GM21723 (cell line): ENCODE measurements around the gene CLSTN2.

Source experiments
- ATAC-seq: cut with Tn5 transposase; IDR thresholded peaks from one replicate; pipeline ENCODE4 v1.9.1; 2021; ENCODE audit warnings: mild to moderate bottlenecking, moderate library complexity; ENCODE audit not compliant: unreplicated experiment

CLSTN2 gene

DNA sequence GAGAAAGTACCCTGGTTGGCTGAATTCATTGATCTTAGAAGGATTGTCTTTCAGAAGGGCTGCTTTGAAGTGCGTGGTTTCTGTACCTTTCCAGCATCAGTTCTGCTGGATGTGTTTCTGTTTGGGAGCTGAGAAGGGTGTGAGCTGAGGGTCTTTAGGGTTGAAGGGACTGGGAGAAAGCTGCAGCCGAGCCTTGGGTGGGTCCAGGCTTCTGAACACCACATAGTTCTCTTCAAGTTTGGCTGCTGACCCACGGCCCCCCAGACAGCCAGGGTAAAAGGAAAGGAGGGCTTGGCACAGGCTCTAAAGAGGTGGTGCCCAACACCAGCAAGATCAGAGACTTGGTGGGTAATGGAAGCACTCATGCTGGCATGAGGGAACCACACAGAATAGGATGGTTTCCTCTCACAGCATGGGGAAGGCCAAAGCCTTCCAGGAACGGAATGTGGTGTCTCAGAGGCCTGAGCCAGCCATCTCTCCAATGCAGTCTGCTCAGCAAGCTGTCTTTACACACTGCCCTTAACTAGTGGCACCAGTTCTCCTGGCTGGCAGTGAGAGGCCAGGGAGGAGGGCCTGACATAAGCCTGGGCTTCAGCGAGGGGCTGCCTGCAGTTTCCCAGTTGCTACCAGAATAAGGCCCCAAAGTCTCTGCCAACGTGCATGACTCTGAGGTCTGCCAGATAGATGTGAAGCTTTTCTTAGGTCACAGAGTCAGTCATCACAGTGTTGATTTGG, 503.9 kb downstream of the CLSTN2 start:
- ATAC-seq = no peak

DNA sequence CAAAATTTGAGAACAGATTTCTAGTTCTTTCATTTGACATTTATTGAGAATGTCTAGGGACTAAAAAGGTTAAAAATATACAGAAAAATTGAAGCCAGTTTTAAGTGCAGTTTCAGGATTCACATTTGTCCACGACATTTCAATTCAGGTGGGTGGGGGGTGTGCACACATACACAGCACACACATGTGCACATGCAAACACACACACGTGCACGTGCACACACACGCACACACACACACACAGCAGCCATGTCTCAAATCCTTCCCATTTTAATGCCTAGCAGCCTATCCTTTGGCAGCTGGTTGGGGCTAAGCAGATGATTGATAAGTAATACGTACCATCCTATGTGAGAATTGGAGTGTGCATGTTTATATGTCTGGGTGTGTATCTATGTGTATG, 504.5 kb downstream of the CLSTN2 start:
- no peak for ATAC-seq

DNA sequence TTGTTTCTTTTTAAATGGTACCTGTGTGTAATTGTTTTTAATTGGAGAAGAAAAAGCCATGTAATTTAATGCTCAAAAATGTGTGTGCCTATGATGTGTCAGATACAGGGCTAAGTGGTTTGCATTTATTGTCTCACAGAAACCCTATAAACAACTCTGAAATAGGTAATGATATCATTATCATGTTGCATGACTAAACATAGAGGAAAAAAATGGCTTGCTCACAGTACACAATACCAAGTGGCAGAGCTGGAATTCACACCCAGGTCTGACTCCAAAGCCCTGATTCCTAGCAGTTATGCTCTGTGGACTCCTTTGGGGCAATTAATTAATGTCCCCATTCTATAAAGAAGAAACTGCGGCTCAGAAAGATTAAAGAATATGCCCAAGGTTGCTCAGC, 505.5 kb downstream of the CLSTN2 start:
- ATAC-seq = no peak

DNA sequence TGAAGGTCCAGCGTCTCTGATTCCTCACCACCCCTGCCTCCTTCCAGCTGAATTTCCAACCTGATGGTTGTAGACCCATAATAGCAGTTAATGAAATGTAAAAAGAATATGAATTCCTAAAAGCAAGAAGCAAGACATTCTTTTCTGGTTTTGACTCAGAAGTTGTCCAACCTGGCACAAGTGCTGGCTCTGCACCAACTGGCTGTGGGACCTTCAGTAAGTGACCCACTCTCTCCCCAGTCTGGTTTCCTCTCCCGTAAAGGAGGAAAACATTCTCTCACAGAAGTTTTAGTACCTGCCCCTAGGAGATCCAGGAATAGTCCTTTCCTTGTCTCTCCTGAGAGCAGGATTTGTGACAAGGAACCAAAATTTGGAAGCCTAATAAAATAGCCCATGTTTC, 506.0 kb downstream of the CLSTN2 start:
- ATAC-seq = no peak

DNA sequence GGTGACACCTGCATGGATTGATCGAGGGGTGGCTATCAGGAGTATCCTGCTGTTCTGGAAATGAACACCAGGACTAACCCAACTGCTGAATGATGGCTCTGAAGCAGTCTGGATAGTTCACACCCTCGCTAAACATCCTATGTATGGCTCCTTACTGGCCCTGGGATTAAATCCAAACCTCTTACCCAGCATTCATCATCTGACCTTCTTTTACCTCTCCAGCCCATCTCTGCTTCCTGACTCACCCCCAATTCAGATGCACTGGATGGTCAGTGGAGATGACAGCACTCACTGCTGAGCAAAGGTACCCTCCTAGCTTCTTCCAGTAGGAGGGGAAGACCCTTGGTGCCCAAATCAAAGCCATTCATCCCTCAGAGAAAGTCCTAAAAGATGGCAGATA, 507.6 kb downstream of the CLSTN2 start:
- no peak for ATAC-seq

DNA sequence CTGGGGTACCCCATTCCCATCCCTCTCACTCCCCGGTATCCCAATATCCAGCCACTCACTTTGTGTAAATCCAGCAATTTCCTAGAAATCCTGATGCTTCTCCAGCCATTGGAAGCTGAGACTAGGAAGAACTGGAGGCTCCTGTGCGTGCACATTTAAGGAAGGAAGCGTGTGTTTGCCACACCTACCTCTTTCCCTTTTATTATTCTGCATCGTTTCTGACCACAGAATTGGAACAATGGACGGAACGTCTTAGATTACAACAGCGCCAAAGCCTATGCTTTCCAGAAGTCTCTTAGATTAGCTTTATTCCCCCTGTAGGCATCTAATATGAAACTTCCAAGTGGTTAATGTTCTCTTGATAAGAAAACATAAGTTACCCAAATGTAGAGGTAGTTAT, 508.1 kb downstream of the CLSTN2 start:
- ATAC-seq = no peak

DNA sequence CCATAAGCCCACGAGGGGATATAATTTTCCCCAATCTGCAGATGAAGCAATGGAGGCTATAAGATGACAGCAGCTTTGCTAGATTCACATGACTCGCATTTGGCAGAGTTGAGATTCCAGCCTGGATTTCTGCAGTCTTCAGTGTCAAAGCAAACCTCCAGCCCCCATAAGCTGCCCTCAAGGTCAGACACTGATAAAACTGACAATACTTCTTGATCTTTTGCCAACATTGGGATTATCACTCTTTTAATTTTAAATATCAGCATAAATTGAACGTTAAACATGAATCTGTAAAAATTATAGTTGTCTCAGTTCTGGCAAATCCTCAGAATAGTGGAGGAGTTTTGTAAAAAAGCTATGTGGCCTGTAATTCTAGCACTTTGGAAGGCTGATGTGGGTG, 508.8 kb downstream of the CLSTN2 start:
- ATAC-seq = no peak

DNA sequence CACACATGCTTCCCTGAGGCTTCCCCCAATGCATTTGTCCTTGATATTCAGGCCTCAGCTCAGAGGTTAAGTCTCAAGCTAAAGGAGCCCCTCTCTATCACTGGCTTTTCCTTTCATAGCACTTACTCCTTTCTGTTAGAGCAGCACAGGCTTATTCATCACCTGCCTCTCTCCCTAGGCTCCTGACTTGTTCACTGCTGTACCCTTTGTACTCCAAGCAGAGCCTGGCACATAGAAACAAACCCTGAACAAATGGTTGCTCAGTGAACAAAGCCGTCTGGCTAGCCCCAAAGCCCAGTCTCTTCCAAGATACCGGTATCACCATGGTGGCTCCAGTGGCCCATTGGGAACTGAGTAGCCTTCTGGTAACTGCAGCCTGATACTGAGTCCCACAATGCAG, 511.7 kb downstream of the CLSTN2 start:
- no peak for ATAC-seq

DNA sequence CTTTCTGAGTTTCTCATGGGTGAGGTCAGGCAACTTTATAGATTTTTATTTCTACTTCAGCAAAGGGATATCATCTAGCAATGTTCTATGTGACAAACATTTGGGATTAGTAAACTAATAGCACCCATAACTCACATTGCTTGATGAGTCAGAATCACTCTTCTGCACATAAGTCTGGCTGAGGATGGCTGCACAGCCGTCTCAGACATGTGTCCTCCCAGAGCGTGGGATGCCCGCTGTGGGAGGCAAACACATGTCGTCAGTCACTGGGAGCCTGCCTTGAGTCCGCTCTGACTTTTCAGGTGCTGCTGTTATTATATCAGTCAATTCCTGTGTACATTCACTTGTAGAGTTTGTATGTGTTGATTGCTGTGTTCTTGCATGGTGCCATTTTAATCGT, 512.2 kb downstream of the CLSTN2 start:
- no peak for ATAC-seq

DNA sequence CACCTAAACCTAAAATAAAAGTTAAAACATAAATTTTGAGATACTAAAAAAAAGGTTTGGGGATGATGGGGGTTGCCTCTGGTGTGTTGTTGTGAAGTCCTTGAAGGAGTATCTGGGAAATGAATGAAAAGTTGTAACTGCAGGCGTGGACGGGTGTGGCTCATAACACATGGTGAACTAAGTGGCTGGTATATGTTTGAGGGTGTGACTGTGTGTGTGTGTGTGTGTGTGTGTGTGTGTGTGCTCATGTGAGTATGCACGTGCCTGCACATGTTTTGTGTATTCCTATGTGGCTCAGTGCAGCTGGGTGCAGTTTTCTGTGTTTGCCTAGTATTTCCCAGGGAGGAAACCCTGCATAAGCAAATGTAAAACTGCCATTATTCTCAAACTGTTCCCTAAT, 513.0 kb downstream of the CLSTN2 start:
- ATAC-seq = no peak

DNA sequence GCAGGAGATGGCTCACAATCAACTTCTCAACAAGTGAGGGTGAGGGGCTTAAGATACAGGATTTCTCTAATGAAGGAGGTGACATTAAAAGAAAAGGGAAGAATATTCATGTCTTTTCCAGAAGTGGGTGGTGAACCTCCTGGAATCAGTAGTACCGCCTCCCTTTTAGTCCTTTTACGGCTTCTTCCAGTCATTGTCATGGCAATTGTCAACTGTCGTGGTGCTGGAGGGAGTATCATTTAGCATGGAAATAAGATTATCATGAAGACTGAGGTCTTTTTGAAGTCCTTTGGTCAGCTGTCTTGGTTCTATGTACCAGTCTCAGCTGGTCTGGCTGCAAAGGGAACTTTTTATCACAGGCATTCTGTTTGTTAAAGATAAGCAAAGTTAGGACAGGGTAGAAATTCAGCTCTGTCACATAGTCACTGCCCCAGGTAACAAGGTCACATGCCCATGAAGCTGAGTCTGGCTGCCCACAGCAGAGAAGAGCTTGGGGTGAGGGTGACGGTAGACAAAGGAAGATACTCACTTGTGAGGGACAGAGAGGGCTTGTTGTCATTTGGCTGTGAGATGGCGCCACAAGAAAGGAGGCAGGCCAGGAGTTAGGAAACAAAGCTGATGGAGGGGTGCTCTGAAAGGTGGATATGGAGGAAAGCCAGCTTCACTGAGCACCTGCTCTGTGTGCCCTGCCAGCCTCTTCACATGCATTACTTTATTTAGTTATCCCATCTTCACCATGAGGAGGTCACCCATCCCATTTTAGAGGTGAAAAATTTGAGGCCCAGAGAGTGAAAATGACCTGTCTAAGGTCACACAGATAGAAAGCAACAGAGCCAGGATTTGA, 514.6 kb downstream of the CLSTN2 start:
- no peak for ATAC-seq

DNA sequence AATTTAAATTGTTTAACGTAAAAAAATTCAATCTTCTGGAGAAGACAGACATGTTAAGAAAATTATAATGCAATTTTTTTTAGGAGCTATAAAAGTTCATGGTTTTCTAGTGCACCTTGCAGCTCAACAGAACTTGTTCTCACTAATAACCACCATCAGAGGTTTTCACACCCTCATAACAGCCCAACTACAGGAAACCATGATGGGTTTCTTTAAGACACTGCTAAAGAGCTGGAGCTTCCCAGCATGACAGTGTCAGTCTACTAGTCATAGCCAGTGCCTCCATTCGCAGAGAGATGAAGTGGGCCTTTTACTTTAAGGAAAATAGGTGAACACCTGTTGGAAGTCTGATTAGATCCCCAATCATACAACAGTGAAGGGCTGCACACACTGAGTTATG, 518.8 kb downstream of the CLSTN2 start:
- ATAC-seq = no peak

DNA sequence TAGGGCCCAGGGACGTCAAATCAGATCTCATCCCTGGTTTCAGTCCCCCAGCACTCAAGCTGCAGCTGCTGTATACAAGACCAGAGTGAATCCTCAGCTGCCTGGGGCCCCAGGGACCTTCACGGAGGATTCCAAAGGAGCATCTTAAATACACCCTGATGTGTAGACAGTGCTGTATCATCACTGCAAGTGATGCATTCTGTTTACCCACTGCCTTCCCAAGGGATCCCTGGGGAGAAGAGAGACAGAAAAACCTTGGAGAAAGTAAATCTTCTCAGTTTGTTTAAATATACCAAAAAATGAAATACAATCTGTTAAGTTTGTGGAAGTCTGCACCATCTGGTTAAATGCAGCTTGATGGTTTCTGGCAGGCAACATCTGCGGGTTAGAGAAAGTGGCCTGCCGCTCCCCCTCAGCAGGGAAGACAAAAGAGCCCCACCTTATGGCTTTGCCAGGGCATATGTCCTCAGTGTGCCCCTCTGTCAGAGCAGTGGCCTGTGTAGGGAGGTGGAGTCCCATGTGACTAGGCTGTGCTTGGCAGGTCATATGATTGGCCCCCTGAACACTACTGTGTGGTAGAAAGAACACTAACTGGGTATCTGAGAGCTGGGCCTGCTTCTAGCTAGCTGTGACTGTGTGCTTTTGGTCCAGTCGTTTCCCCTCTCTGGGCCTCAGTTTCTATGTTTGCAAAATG, 520.7 kb downstream of the CLSTN2 start:
- ATAC-seq = no peak

DNA sequence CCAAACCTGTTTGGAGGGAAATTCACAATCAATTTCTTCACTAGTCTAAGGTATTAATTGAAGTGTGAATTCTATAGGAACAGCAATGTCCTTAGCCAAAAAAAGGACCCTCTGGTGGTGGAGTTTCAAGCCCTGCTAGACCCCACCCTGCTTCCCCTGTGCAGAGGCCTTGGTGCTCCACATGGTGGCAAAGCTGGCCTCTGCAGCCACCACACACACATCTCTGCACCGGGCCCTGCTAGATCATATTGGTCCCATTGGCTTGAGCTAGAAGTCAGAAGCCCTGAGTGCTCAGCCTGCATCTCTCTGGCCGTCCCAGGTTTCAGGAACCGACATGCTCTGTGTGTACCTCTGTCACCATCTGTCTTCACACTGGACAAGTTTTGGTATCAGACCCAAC, 522.0 kb downstream of the CLSTN2 start:
- ATAC-seq = no peak

DNA sequence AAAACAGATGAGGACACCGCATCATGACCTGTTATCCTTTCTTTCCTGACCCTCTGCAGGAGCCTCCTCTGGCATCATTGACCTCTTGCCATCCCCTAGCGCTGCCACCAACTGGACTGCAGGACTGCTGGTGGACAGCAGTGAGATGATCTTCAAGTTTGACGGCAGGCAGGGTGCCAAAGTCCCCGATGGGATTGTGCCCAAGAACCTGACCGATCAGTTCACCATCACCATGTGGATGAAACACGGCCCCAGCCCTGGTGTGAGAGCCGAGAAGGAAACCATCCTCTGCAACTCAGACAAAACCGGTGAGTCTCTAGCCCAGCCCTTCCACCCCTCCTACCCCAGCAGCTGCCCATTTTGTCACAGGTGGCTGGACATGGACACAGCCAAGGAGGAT, 524.5 kb downstream of the CLSTN2 start:
- ATAC-seq = no peak

DNA sequence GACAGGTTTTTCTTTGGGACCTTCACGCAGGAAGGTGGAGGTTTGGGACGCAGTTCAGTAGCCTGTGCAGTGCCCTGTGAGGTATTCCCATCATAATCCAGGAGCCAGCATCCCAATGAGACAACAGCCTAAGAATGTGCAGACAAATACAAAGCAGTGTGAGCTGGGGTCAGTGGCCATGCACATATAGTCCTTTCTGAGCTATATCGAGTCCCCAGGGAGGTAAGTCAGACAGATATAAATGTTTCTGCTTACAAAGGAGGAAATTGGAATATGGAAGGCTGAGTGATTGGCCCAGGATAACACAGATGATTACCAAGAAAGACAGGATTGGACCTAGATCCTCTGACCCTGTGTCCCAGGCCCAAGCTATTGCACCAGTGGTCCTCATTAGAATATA, 526.3 kb downstream of the CLSTN2 start:
- no peak for ATAC-seq

DNA sequence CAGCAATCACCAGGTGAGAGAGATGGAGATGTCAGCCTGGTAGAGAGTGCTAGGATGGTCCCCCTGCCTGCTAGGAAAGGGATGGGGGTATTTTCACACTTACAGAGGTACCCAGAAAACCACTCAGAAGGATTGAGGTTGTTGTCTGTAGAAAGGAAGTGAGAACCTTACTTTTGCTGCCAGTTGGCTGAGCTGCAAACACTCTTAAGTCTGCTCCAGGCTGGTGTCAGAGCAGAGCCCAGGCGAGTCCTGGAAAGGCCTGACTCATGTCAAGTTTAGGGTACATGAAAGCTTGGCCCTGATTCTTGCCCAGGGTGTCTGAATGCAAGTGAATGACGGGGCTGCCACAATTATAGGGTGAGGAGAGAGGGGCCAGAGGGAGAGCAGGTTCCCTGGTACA, 528.4 kb downstream of the CLSTN2 start:
- no peak for ATAC-seq

DNA sequence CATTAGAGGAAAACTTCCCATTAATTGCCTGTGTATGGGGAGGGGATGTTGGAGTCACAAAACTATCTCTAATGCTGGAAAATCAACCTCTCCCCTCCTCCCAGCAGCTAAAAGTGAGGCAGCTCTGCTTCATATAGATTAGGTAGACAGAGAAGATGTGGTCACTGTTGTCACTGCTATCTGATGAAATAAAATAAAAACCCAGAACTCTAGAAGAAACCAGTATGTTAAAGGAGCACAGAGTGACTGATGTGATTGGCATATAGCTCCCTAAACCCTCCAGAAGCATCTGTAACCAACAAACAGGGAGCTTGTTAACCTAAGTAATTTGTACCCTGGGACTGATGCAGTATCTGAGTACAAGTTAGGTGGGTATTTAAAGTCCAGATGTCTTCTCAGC, 531.0 kb downstream of the CLSTN2 start:
- no peak for ATAC-seq

DNA sequence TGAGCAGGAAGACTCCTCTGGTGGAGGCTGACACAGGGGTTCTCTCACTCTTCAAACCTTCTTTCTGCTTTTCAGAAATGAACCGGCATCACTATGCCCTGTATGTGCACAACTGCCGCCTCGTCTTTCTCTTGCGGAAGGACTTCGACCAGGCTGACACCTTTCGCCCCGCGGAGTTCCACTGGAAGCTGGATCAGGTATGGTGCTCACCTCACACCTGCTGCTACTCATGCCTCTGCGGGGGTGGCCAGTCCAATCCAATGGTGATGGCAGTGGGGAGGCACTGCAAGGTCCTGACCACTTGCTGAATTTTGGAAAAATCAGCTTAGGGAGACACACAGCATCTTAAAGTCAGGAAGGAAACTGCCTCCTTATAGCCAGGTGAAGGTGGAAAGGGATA, 531.5 kb downstream of the CLSTN2 start:
- no peak for ATAC-seq

DNA sequence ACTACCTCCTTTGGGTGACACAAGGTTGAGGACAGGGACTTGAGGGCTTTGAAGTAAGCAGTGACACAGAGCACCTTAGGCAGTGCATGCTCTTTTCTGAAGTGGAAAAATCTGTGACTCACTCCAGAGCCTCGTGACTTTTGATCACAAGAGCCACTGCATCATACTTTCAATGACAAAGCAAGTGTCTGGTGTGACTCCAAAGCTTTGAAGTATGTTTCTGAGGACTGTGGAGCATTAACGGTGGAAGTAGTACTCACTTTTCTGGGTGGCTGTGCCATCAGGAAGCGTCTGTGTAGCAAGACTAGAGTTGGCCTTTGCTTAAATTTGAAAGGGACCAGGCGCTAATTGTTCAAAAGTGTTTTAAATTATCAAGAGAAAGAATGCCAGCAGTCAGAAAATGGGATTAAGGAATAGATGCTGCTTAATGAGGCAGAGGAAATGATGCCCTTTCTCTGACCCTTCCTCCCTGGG, 532.2 kb downstream of the CLSTN2 start:
- ATAC-seq = no peak

DNA sequence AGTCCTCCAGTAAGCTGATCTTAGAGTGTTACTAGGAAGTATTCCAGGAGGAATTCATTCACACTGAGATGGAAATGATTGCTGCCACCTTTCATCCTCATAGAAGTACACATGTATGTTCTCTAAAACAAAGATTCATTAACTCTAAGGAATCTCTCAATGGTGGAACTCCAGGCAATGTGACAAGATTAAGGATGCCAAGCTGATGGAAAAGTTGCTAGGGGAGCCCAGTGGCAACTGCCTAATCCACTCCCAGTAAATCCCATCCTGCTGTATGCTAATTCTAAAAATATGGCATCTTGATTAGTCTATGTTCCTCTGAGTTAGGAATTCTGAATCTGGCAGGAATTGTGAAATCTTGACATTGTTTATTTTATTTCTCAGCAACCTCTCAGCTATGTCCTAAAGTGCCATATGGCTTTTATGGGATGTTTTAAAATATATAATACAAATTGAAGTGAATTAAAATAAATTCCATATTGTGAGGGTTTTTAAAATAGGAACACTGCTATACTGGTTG, 532.9 kb downstream of the CLSTN2 start:
- no peak for ATAC-seq

DNA sequence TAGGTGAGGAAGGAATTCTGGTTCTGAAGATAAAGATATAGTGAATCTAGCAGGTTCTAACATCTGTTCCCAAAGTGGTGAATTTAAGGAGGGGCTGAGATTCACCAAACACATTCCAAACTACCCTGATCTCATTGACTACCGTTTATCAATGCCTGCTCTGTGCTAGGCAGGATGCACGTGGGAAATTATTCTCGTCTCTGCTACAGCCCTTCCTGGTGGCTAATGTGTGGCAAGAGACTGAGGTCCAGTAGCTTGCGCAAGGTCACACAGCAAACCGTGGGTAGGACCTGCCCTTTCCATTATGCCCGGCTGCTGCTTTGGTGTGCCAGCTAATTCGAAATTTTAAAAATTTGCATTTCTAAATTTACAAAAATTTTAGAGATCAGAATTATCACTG, 533.4 kb downstream of the CLSTN2 start:
- ATAC-seq = no peak
